GM12878 (cell line): ENCODE results near the gene SKA1. TPM values are rescaled to one million over a fixed set of nuclear protein-coding genes. Genes with fewer than 3 reads are reported as not detected.

Experiments used
- ATAC-seq: fragments of 200-7000 bp; cut with Tn5 transposase; 3 replicates; pipeline ENCODE4 v1.9.1; 2020; ENCODE audit warnings: mild to moderate bottlenecking, moderate library complexity
- BruUV-seq: library from RNA; stranded (reverse); fragments of 400-500 nt; replicated peaks from 2 replicates; lab custom pipeline; 2021; lab: Mats Ljungman, UMichigan
- CTCF ChIA-PET: fragments of 300-600 bp; sonication (Branson Sonifier 250); formaldehyde crosslinking; extraction: SDS; loops from one replicate; lab custom pipeline; 2021; ENCODE audit warnings: inconsistent platforms; lab: Yijun Ruan, JAX
- POLR2A ChIA-PET: fragments of 350-600 bp; formaldehyde crosslinking; extraction: SDS; loops from one replicate; lab custom pipeline; 2021; ENCODE audit warnings: inconsistent platforms; lab: Charles Lee
- RAD21 ChIA-PET: fragments of 300-600 bp; sonication (Branson Sonifier 250); formaldehyde crosslinking; loops from one replicate; lab custom pipeline; 2023; ENCODE audit warnings: antibody characterized with exemption; ENCODE audit not compliant: unreplicated experiment; lab: Charles Lee
- SMC1A ChIA-PET: fragments of 300-600 bp; sonication (Branson Sonifier 250); formaldehyde crosslinking; loops from one replicate; lab custom pipeline; 2023; ENCODE audit not compliant: unreplicated experiment, uncharacterized antibody; lab: Charles Lee
- DNase-seq: peaks from one replicate; pipeline ENCODE4 v3.0.0-alpha.2; 2011; ENCODE audit warnings: low read depth, low spot score
- FAIRE-seq: peaks from 3 replicates; lab custom pipeline; 2011; peaks lifted over from hg19 to GRCh38; lab: Jason Lieb, UNC
- H2AFZ ChIP-seq: 2 replicates; pipeline ENCODE4 v1.6.0; 2011; ENCODE audit warnings: low read depth, low read length, control low read depth; ENCODE audit not compliant: control insufficient read depth
- H3K27ac ChIP-seq: 2 replicates; pipeline ENCODE4 v1.5.1; 2011; ENCODE audit warnings: control low read depth; ENCODE audit not compliant: control insufficient read depth, insufficient read depth
- H3K27me3 ChIP-seq, 2 experiments: replicated peaks in 1 of 2; 2 replicates each; pipeline versions ENCODE4 v1.6.0 to v1.6.1; 2011; ENCODE audit warnings: low read length in 1 of 2; ENCODE audit not compliant: control insufficient read depth in 2 of 2, insufficient read depth in 2 of 2
- H3K36me3 ChIP-seq, 2 experiments: 2 replicates each; pipeline ENCODE4 v1.5.1; 2011; ENCODE audit warnings: low read length in 1 of 2; ENCODE audit not compliant: control insufficient read depth in 2 of 2, insufficient read depth in 2 of 2
- H3K4me1 ChIP-seq: 2 replicates; pipeline ENCODE4 v1.6.1; 2011; ENCODE audit warnings: mild to moderate bottlenecking, low read length, moderate library complexity, mixed read lengths; ENCODE audit not compliant: control insufficient read depth, insufficient read depth
- H3K4me2 ChIP-seq: 2 replicates; pipeline ENCODE4 v1.6.0; 2011; ENCODE audit warnings: control low read depth; ENCODE audit not compliant: control insufficient read depth, insufficient read depth
- H3K4me3 ChIP-seq: fragments of 200-600 bp; sonication (generic); 2 replicates; pipeline ENCODE4 v1.5.1; 2016
- H3K79me2 ChIP-seq: 2 replicates; pipeline ENCODE4 v1.6.0; 2011; ENCODE audit warnings: low read length; ENCODE audit not compliant: control insufficient read depth, insufficient read depth
- H3K9ac ChIP-seq: 2 replicates; pipeline ENCODE4 v1.8.0; 2011; ENCODE audit warnings: low read length, control low read depth, mixed read lengths; ENCODE audit not compliant: control insufficient read depth, insufficient read depth
- H3K9me3 ChIP-seq: replicated peaks from 3 replicates; pipeline ENCODE4 v1.5.1; 2011; ENCODE audit warnings: mild to moderate bottlenecking, low read length; ENCODE audit not compliant: control insufficient read depth, insufficient read depth
- H4K20me1 ChIP-seq: 2 replicates; pipeline ENCODE4 v1.6.0; 2011; ENCODE audit not compliant: control insufficient read depth, insufficient read depth
- BMI1 ChIP-seq: fragments of 450-650 bp; IDR thresholded peaks from 2 replicates; pipeline ENCODE4 v1.6.1; 2016; ENCODE audit warnings: mild to moderate bottlenecking, moderate library complexity, borderline replicate concordance
- CHD2 ChIP-seq: IDR thresholded peaks from 2 replicates; pipeline ENCODE4 v1.6.1; 2011; ENCODE audit warnings: low read depth, low read length, improper control_type of control experiment, borderline replicate concordance
- GABPA ChIP-seq: IDR thresholded peaks from 2 replicates; pipeline ENCODE4 v1.6.1; 2014; ENCODE audit warnings: antibody characterized with exemption, low read depth, mild to moderate bottlenecking, inconsistent platforms
- IRF4 ChIP-seq: IDR thresholded peaks from 2 replicates; pipeline ENCODE4 v1.6.1; 2011; ENCODE audit warnings: low read depth, low read length
- MTA3 ChIP-seq: IDR thresholded peaks from 2 replicates; pipeline ENCODE4 v1.6.1; 2012; ENCODE audit warnings: low read length, inconsistent platforms, borderline replicate concordance
- MYC ChIP-seq: IDR thresholded peaks from 2 replicates; pipeline ENCODE4 v1.6.1; 2011; ENCODE audit warnings: mild to moderate bottlenecking, low read length, moderate library complexity, inconsistent platforms; ENCODE audit not compliant: insufficient read depth, insufficient replicate concordance, insufficient read length, severe bottlenecking
- RAD21 ChIP-seq: IDR thresholded peaks from 2 replicates; pipeline ENCODE4 v1.6.1; 2011; ENCODE audit warnings: mild to moderate bottlenecking, low read depth, low read length, moderate library complexity; ENCODE audit not compliant: insufficient read depth
- TAF1 ChIP-seq: IDR thresholded peaks from 2 replicates; pipeline ENCODE4 v1.6.1; 2011; ENCODE audit warnings: mild to moderate bottlenecking, low read depth, low read length, borderline replicate concordance
- WGBS: methylation state at CpG from one replicate; pipeline ENCODE4 v1.1.6; 2016; ENCODE audit warnings: low lambda C conversion rate; ENCODE audit not compliant: insufficient replicate concordance, insufficient coverage; ENCODE audit errors: missing lambda C conversion rate; 5-methylcytosine and 5-hydroxymethylcytosine counted together
- in situ Hi-C: fragments of 300-500 bp; cut with MboI; formaldehyde crosslinking; loops from 9 replicates; pipeline ENCODE4 v1.14.3; 2018; ENCODE audit warnings: mixed read lengths
- intact Hi-C: fragments of 100-400 bp; cut with micrococcal nuclease; formaldehyde crosslinking; loops from one replicate; pipeline ENCODE4 v1.14.2; 2022; ENCODE audit not compliant: unreplicated experiment
- polyA plus RNA-seq, 11 experiments: library from polyadenylated mRNA; depleted of rRNA in 4 of 11; unstranded in 6 of 11; stranded (reverse) in 5 of 11; fragments of >200 nt; fragmentation: Nextera tagmentation in 4 of 11; fragmentation: Illumina TruSeq in 1 of 11; extraction: Ambion mirVana in 4 of 11; extraction: Trizol in 1 of 11; gene quantifications; 1 replicate in 1 of 11; 2 replicates in 10 of 11; pipeline versions ENCODE4 v1.2.1 to v1.2.3, GENCODE V29; 2011 to 2016; ENCODE audit warnings: inconsistent platforms in 2 of 11, missing spikeins in 2 of 11, low read depth in 1 of 11
- total RNA-seq, 4 experiments: library from RNA; depleted of rRNA in 3 of 4; stranded (reverse); fragments of >200 nt in 3 of 4; fragmentation: Illumina TruSeq in 1 of 4; extraction: Trizol in 1 of 4; gene quantifications; 2 replicates each; pipeline versions ENCODE4 v1.2.1 to v1.2.3, GENCODE V29; 2013 to 2021
- TF ChIP-seq, protein P1 (sequence below): fragments of 450-650 bp; IDR thresholded peaks from 2 replicates; pipeline ENCODE4 v1.6.1; 2016; ENCODE audit warnings: mild to moderate bottlenecking, moderate library complexity, borderline replicate concordance
- TF ChIP-seq, protein P2 (sequence below): fragments of 450-650 bp; formaldehyde crosslinking; IDR thresholded peaks from 2 replicates; pipeline ENCODE4 v1.5.0; 2022; ENCODE audit warnings: mild to moderate bottlenecking, missing genetic modification characterization
- TF ChIP-seq, protein P3 (sequence below): fragments of 450-650 bp; formaldehyde crosslinking; IDR thresholded peaks from 2 replicates; pipeline ENCODE4 v1.4.0; 2022; ENCODE audit warnings: mild to moderate bottlenecking, moderate library complexity
- TF ChIP-seq, protein P4 (sequence below): IDR thresholded peaks from 2 replicates; pipeline ENCODE4 v1.6.1; 2012; ENCODE audit warnings: low read length, inconsistent platforms

The SKA1 gene
- total and polyA plus RNA-seq, 10 of the 15 experiments (the other 5 are each of a cell fraction or from before 2014, with no cell fraction given): 16.4 to 36.7 (median 31.1) TPM

DNA sequence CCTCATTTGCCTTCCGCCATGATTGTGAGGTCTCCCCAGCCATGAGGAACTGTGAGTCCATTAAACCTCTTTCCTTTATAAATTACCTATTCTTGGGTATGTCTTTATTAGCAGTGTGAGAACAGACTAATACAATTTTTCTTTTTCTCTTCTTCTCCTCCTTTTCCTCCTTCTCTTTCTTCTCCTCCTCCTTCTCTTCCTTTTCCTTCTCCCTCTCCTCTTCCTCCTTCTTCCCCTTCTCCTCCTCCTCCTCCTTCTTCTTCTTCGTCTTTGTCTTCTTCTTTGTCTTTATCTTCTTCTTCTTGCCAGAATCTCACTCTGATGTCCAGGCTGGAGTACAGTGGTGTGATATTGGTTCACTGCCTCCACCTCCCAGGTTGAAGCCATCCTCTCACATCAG lies 20.2 kb downstream of the SKA1 start:
- Histone ChIP-seq H3K4me1 (no peaks in the 10 kb centered on the region), H3K27ac (no peak overlapping the region), H3K9ac (no peak overlapping the region), H2AFZ (no peak overlapping the region), H3K4me3 (no peak overlapping the region), H3K36me3 (peaks cover 0 to 1% of the 10 kb centered on the region in 2 experiments; a peak in 2 of 4 replicates), H3K27me3 (no peaks in the 10 kb centered on the region), H3K79me2 (no peaks in the 10 kb centered on the region), H3K4me2 (no peak overlapping the region), H4K20me1 (no peaks in the 10 kb centered on the region), H3K9me3 (no peaks in the 10 kb centered on the region)
- no TSS peak for BruUV-seq
- DNase-seq (no peak), ATAC-seq (no peak), FAIRE-seq (no peak)
- ChIA-PET RAD21 (no interaction called here), SMC1A (no interaction called here), CTCF (no interaction called here), POLR2A (no interaction called here)
- intact Hi-C loops (no loop called here), in situ Hi-C loops (no loop called here)
- WGBS: 85% methylated on average over 2 of the region's 2 CpGs
- TF ChIP-seq MYC (no peak), RAD21 (no peak), BMI1 (no peak), MTA3 (no peak), IRF4 (no peak), CHD2 (no peak), GABPA (no peak), TAF1 (no peak)
- TF ChIP-seq, protein P1, sequence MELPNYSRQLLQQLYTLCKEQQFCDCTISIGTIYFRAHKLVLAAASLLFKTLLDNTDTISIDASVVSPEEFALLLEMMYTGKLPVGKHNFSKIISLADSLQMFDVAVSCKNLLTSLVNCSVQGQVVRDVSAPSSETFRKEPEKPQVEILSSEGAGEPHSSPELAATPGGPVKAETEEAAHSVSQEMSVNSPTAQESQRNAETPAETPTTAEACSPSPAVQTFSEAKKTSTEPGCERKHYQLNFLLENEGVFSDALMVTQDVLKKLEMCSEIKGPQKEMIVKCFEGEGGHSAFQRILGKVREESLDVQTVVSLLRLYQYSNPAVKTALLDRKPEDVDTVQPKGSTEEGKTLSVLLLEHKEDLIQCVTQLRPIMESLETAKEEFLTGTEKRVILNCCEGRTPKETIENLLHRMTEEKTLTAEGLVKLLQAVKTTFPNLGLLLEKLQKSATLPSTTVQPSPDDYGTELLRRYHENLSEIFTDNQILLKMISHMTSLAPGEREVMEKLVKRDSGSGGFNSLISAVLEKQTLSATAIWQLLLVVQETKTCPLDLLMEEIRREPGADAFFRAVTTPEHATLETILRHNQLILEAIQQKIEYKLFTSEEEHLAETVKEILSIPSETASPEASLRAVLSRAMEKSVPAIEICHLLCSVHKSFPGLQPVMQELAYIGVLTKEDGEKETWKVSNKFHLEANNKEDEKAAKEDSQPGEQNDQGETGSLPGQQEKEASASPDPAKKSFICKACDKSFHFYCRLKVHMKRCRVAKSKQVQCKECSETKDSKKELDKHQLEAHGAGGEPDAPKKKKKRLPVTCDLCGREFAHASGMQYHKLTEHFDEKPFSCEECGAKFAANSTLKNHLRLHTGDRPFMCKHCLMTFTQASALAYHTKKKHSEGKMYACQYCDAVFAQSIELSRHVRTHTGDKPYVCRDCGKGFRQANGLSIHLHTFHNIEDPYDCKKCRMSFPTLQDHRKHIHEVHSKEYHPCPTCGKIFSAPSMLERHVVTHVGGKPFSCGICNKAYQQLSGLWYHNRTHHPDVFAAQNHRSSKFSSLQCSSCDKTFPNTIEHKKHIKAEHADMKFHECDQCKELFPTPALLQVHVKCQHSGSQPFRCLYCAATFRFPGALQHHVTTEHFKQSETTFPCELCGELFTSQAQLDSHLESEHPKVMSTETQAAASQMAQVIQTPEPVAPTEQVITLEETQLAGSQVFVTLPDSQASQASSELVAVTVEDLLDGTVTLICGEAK: no peak
- TF ChIP-seq, protein P2, sequence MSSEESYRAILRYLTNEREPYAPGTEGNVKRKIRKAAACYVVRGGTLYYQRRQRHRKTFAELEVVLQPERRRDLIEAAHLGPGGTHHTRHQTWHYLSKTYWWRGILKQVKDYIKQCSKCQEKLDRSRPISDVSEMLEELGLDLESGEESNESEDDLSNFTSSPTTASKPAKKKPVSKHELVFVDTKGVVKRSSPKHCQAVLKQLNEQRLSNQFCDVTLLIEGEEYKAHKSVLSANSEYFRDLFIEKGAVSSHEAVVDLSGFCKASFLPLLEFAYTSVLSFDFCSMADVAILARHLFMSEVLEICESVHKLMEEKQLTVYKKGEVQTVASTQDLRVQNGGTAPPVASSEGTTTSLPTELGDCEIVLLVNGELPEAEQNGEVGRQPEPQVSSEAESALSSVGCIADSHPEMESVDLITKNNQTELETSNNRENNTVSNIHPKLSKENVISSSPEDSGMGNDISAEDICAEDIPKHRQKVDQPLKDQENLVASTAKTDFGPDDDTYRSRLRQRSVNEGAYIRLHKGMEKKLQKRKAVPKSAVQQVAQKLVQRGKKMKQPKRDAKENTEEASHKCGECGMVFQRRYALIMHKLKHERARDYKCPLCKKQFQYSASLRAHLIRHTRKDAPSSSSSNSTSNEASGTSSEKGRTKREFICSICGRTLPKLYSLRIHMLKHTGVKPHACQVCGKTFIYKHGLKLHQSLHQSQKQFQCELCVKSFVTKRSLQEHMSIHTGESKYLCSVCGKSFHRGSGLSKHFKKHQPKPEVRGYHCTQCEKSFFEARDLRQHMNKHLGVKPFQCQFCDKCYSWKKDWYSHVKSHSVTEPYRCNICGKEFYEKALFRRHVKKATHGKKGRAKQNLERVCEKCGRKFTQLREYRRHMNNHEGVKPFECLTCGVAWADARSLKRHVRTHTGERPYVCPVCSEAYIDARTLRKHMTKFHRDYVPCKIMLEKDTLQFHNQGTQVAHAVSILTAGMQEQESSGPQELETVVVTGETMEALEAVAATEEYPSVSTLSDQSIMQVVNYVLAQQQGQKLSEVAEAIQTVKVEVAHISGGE: no peak
- TF ChIP-seq, protein P3, sequence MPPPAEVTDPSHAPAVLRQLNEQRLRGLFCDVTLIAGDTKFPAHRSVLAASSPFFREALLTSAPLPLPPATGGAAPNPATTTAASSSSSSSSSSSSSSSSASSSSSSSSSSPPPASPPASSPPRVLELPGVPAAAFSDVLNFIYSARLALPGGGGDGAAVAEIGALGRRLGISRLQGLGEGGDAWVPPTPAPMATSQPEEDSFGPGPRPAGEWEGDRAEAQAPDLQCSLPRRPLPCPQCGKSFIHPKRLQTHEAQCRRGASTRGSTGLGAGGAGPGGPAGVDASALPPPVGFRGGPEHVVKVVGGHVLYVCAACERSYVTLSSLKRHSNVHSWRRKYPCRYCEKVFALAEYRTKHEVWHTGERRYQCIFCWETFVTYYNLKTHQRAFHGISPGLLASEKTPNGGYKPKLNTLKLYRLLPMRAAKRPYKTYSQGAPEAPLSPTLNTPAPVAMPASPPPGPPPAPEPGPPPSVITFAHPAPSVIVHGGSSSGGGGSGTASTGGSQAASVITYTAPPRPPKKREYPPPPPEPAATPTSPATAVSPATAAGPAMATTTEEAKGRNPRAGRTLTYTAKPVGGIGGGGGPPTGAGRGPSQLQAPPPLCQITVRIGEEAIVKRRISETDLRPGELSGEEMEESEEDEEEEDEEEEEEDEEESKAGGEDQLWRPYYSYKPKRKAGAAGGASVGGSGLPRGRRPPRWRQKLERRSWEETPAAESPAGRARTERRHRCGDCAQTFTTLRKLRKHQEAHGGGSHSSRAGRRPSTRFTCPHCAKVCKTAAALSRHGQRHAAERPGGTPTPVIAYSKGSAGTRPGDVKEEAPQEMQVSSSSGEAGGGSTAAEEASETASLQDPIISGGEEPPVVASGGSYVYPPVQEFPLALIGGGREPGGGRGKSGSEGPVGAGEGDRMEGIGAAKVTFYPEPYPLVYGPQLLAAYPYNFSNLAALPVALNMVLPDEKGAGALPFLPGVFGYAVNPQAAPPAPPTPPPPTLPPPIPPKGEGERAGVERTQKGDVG: no peak
- TF ChIP-seq, protein P4, sequence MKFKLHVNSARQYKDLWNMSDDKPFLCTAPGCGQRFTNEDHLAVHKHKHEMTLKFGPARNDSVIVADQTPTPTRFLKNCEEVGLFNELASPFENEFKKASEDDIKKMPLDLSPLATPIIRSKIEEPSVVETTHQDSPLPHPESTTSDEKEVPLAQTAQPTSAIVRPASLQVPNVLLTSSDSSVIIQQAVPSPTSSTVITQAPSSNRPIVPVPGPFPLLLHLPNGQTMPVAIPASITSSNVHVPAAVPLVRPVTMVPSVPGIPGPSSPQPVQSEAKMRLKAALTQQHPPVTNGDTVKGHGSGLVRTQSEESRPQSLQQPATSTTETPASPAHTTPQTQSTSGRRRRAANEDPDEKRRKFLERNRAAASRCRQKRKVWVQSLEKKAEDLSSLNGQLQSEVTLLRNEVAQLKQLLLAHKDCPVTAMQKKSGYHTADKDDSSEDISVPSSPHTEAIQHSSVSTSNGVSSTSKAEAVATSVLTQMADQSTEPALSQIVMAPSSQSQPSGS: no peak
